Activated CD4-positive, alpha-beta T cell treated with anti-CD3 and anti-CD28 coated beads, Interleukin-2, amount 50 U/mL, for 48 hours (primary cell): ENCODE measurements around the gene SRCAP.
A peak's percentile ranks its signal among the peaks of the same experiment; 100 is the strongest.

Source experiments
- DNase-seq, 2 experiments: peaks; one replicate each; pipeline ENCODE4 v3.0.0-alpha.2; 2020

The SRCAP gene

GRCh38 chr16:30737794-30738648 lies 39.0 kb downstream of the SRCAP start:
- DNase-seq, result no peak

- DNase-seq, result no peak
Observed at GRCh38 chr16:30738984-30739951, 40.3 kb downstream of the SRCAP start.

GRCh38 chr16:30740364-30741251 lies 41.6 kb downstream of the SRCAP start:
- DNase-seq, result no peak

GRCh38 chr16:30741461-30741914 lies 42.5 kb downstream of the SRCAP start:
- no peak for DNase-seq

GRCh38 chr16:30743716-30744115 lies 44.7 kb downstream of the SRCAP start:
- no peak for DNase-seq

- DNase-seq, result no peak
Observed at GRCh38 chr16:30744183-30744582, 45.2 kb downstream of the SRCAP start.

- no peak for DNase-seq
Observed at GRCh38 chr16:30745082-30745481, 46.1 kb downstream of the SRCAP start.

GRCh38 chr16:30746638-30747175 lies 47.7 kb downstream of the SRCAP start:
- DNase-seq, result no peak

- no peak for DNase-seq
Observed at GRCh38 chr16:30747331-30747730, 48.4 kb downstream of the SRCAP start.

GRCh38 chr16:30747799-30748633 lies 49.0 kb downstream of the SRCAP start, which contains the start of gene PHKG2:
PHKG2 (plus strand) TSS chr16:30748425; CDS start chr16:30748821, 396 bp downstream.
- peak; percentile 98 to 99 for DNase-seq

- peak; percentile 25 to 36 for DNase-seq
Observed at GRCh38 chr16:30748634-30749445, 49.9 kb downstream of the SRCAP start.

- DNase-seq, result no peak
Observed at GRCh38 chr16:30750201-30750600, 51.2 kb downstream of the SRCAP start.

GRCh38 chr16:30750876-30751465 lies 52.0 kb downstream of the SRCAP start:
- no peak for DNase-seq

GRCh38 chr16:30753596-30753995 lies 54.6 kb downstream of the SRCAP start:
- no peak for DNase-seq

GRCh38 chr16:30755955-30756780 lies 57.2 kb downstream of the SRCAP start:
- no peak for DNase-seq

GRCh38 chr16:30756781-30757100 lies 57.8 kb downstream of the SRCAP start:
- no peak for DNase-seq

GRCh38 chr16:30757316-30757715 lies 58.3 kb downstream of the SRCAP start:
- no peak for DNase-seq

- DNase-seq, result no peak
Observed at GRCh38 chr16:30758988-30759491, 60.1 kb downstream of the SRCAP start.
